Measurements from ENCODE around the gene CLBA1.

The CLBA1 gene

DNA sequence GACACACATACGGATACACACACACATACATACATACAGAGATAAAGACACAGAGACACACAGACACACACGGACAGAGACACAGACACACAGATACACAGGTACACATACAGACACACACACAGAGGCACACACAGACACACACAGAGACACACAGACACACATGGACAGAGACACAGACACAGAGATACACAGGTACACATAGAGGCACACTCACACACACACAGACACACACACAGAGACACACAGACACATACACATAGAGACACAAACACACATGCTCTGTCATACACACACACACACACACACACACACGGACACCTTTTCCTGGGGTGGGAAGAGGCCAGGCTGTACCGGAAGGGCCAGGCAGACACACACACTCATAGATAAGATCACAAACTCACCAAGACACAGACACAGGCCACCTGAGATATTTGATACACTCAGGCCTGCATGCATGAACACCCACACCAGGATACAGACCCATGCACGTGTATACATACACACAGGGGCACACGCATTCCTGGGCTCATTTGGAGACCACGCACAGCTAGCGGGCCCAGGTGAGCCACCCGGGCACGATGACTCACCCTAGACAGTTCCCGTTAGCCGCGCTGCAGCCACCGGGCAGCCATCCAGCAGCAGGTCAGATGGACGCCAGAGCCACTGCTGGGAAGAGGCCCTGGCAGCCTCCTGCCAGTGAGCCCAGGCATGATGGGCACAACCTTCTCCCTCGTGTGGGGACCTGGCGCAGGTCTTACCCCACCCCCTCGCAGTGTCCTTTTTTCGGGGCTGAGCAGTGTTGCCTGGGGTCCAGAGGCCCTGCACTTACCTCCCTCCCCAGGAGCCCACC lies 5.6 kb upstream of the CLBA1 start:
- DNase-seq (ENCODE audit: low read depth in 3 of 3): no peak

DNA sequence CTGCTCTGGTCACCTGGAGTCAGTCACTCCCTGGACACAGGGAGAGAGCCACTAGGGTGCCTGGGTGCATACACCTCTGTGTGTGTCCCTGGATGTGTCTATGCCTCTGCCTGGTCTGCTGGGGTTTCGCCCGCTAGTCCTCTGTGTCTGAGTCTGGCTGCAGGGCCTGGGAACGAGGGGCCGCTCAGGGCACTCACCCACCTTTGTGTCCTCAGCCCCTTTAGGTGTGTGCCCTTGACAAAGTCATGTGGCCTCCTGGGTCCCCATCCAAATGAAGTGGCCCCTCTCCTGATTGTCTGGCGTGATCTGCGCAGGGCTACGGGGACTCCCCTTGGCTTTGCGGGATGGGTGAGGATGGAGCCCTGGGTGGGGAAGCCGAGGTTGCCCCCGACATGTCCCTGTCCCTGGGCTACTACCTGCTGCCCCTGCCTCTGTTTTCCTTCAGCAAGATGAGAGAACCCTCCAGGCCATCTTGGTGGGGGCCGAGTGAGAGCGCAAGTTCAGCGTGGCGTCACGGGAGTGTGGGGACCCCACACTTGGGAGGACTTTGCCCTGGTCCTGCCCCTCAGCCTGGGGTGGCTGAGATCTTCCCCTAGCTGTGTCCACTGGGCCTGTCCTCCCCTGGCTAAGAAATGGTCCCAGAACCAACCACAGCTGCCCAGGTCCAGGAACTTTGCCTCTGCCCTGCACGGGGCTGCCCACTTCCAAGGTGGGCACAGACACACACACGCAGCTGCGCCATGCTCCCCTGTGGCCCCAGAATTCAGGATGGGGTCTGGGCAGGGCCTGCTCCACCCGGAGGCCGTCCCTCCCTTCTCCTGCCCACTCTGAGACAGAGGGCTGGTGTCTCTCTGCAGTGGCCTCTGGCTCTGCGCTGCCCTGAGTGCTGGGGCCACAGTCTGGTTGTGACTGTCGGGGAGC lies 4.7 kb upstream of the CLBA1 start:
- DNase-seq (ENCODE audit: low read depth in 3 of 3): no peak

DNA sequence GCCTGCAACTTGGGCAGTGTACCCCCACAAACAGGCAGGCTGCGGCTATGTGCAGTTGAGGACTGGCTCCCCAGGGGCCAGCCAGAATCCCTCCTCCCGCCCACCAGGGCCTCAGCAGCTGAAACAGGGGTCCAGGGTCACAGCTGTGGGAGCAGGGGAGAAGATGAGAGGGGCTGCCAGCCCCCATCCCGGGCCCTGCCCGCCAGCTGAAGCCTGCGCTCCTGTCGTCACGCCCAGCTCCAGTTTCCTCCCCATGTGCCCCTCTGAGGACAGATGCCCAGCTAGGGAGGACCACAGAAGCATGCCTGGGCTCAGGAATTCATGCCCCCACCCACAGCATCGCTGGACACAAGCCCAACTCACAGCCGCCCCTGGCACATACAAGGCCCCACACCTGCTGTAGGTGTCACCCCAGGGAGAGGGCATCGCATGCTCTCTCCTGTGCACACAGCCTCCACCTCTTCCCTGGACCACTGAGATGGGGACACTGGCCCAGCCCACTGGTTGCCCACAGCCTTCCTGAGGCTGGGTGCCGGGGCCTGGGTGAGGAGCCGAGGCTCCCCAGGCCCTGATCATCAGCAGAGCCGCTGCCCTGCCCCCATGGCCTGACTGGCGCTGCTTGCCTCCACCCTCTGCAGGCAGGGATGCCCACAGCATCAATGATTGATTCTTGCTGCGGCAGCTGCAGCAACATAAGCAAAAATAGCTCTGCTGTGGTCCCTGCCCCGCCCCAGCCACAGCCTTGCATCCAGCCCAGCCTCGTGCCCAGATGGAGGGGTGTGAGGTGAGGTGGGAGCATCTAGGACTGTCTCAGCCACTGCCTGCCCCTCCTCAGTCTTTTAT lies 3.7 kb upstream of the CLBA1 start:
- DNase-seq (ENCODE audit: low read depth in 3 of 3): no peak

DNA sequence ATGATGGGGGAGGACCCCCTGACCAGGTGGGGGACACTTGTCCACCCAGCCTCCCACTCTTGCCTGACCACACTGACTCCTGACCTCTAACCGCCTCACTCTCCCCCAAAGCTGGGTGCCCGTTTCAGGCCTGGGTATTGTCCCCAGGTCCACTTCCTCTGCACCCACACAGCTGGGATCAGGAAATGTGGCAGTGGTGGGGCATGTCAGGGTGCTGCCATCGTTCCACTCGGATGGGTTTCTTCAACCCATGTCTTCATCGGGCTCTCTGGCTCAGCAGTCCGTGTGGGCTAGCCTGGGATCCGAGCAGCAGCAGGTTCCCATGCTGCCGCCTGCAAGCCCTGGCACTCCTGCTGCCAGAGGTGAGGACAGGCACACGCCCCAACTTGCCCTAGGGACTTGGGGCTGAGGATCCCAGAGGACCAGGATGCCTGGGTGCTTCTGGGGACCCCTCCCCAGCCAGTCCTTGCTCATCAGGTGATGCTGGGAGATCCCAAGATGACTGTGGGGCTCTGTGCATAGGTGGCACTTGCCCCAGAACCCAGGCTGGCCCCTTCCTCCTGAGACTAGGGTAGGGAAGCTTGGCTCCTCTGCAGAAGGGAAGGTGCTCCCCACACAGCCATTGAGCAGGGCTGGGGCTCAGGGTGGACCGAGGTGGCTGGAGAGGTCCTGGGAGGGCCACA lies 2.9 kb upstream of the CLBA1 start:
- no peak for DNase-seq (ENCODE audit: low read depth in 3 of 3)

DNA sequence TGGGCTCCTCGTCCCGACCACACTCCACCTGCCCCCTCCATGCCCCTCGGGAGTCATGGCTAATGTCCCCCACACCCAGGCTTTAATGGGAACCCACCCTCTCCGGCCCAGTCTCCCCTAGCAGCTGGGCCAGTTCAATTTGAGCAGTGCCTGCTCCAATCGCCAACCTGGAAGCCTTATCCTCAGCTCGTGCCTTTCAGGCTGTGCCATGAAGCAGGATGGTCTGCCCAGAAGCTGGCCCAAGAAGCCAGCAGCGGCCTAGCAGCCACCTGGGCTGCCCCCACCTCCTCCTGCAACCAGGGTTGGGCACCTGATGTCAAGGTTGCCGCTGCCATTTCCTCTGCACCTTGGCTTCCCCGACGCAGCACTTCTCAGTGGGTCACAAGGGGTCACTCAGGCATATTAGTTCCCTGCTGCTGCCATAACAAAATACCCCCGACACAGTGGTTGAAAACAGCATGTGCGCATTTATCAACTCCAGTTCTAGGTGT lies 2.3 kb upstream of the CLBA1 start:
- DNase-seq (ENCODE audit: low read depth in 3 of 3): no peak

DNA sequence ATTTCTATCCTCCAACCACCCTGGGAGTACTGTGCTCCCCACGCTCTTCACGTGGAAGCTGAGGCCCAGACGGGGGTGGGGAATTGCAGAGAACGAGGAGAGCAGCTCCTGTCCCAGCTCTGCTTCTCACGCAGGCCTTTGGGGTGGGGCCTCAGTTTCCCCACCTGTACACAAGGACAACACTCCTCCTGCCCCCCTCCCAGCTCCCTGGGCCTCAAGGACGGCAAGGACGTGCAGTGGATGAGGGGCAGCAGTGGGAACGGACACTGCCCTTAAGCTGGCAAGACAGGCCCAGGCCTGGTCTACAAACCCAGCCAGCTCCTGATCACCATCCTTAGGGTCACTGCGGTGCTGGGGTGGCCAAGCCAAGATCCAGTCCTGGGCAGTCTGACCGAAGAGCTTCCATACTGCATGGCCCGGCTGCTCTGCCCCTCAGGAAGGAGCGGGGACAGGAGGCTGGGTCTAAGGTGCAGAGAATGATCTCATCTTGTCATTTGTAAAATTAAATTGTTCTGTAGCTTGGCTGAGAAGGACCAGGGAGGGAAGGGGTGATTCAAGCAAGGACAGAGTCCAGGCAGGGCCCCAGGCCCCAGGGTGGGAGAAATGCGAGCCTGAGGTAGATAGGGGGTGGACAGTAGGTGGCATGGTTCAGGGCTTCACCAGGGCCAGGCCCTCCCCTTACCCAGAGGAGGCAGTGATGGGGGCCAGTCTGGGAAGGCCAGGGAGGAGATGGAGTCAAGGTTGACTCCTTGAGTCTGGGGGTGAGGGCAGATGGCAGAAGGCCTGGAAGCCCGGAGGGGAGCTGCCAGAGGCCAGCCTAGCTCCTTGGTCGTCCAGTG lies 1.3 kb upstream of the CLBA1 start:
- no peak for DNase-seq (ENCODE audit: low read depth in 3 of 3)

DNA sequence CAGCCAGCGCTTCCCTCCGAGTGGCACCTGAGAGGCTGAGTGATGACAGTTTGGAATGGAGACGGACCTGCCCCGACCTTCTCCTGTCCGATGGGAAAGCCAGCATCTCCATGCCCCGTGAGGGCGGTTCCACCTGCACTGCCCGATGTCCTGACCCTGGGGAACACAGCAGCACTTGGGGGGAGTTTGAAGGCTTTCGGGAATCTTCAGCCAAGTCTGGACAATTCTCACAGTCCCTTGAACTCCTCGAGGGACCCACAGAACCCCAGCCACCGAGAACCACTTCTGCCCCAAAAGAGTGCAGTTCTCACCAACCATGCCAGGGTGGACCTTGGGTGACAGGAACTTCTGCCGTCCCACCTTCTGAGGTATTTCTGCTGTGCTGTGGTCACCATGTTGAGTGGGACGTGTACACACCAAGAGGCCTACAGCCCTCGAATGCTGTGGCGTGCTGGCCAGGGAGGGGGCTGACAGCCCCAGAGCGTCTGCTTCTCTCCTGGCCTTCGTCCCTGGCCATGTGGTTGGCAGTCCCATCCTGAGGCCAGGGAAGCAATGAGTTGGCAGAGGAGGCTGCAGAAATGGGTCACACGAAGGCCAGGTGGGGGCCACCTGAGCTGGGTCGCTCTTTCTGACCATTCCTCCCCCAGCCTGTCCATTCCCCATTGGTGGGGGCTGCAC lies 1.0 kb downstream of the CLBA1 start:
- DNase-seq (ENCODE audit: low read depth in 3 of 3): no peak

DNA sequence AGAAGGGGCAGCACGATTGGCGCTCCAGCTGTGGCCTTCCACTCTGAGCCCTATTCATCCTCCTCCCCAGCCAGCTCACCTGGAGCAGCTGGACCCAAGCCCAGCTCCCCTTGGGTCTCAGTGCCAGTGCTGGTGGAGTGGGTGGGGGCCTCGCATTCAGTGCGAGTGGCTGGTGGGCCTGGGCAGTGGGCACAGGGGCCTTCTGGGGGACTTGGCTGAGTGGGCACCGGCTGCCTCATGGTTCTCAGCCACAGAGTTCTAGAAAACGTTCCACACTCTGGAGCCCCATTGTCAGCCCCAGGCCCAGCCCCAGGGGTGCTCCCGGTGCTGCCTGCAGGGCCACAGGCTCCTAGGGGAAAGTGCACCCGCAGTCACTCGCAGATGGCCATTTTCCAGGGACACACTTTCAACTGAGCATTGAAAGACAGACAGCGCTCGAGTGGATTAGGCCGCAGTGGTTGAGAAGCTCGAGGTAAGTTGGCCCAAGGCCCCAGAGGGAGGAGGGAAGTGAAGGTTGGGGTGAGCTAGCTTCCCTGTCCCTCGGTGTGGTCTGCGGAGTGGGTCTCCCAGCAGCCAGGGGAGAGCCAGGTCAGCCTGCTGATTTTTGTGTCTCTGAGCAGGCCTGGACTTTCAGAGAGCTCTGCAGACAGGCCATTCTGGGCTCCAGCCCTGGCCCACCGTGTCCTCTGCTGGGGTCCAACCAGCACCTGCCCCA lies 3.8 kb downstream of the CLBA1 start:
- DNase-seq (ENCODE audit: low read depth in 3 of 3): no peak

DNA sequence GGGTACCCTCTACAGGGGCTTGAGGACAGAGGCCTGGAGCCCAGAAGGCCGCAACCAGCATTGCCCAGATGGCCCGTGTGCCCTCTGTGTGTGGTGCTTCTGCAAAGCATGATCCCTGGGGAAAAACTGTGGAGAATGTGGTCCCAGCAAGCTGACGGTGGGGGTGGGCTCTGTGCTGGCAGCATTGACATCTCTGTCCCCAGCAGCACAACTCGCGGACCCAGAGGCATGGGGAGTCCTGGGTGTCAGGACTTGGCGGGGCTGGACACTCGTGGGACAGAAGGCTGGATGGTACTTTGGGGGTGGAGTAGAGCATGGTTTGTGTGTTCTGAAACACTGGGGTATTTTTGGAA lies 4.3 kb downstream of the CLBA1 start:
- no peak for DNase-seq (ENCODE audit: low read depth in 3 of 3)

DNA sequence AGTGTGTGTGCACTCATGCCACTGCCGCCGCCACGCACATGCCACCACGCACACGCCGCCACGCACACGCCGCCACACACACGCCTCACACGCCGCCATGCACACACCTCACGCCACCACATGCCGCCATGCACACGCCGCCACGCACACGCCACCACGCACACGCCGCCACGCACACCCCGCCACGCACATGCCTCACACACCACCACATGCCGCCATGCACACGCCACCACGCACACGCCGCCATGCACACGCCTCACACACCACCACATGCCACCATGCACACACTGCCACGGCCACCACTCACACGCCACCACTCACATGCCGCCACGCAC lies 6.3 kb downstream of the CLBA1 start:
- DNase-seq (ENCODE audit: low read depth in 3 of 3): no peak

DNA sequence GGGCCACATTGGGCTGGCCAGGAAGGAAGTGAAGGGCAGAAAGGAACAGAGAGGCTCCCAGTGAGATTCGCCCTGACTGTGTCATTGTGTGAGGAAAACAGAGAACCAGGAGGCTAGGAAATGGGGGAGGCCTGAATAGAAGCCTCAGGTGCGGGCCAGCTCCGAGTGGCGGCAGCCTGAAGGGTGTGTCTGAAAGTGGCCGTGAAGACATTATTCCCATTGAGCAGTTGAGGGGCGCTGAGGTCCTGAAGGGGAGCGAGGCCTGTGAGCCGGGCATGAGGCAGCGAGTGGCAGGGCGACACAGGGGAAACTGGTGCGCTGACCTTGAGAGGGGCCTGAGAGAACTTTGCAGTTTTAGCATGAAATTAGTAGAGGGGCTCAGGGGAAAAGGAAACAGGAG lies 6.9 kb downstream of the CLBA1 start:
- DNase-seq (ENCODE audit: low read depth in 3 of 3): no peak

DNA sequence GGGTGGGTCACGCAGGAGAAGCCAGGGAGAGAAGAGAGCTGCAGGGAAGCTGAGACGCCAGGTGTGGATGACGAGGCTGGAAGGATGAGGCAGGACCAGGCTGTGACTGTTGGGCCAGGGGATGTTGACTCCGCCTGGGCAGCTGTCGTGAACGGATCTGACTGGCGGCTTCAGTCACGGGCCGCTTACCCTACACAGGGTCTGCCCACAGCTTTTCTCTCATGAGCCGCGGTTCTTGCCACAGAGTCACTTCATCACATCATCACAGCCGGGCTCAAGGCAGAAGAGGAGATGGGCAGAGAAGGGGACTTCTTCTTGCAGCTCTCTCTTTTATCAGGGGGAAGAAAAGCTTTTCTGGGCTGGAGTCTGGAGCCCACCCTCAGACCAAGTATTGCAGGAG lies 7.7 kb downstream of the CLBA1 start:
- DNase-seq (ENCODE audit: low read depth in 3 of 3): no peak

DNA sequence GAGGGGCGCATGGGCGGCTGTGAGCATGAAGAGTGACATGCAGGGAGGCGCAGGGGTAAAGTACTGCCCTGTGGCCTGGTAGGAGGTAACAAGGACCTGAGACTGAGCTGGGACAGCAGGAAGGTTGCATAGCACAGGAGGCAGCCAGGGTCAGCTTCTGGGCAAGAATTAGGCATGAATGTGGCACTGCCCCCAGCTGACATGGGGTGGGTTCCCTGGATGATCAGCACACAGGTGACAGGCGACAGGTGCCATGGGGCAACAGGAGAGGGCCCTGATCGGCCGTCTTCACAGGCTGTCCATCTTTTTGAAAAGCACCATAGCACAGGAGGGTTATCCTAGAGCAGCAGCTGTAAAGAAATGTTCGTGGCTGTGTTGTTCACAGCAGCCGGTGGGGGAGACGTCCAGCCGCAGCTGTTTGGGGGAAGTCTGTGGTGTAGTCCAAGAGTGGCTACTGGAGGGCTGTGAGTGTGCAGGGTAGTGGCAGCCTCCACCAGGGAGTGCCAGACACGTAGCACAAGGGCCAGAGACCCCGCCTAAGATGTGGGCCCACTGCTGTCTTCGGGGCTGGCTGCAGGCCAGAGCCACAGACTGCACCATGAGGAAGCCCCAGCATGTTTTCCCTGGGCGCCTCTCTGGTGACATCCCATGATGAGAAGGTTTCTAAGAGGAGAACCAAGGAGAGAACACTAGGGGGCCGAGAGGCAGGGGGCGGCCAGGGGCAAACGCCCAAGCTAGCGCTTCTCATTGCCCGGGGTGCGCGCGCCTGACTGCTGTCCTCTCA lies 8.4 kb downstream of the CLBA1 start:
- no peak for DNase-seq (ENCODE audit: low read depth in 3 of 3)

DNA sequence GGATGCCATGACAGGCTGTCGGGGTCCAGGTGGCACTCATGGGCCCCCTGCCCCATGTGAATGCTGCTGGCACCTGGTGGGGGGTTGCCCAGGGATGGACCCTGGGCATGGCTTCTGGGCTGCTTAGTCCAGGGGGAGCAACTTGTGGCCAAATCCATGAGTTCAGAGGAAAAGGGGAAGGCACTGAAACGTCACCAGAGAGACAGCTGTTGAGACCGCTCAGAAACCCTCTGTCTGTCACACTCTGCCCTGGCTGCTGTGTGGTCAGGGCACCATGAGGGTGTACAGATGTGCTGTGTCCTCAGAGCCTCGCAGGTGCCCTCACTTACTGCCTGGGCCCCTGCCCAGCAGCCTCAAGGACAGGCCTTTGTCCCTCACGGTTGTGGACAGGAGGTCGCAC lies 9.4 kb downstream of the CLBA1 start:
- no peak for DNase-seq (ENCODE audit: low read depth in 3 of 3)

DNA sequence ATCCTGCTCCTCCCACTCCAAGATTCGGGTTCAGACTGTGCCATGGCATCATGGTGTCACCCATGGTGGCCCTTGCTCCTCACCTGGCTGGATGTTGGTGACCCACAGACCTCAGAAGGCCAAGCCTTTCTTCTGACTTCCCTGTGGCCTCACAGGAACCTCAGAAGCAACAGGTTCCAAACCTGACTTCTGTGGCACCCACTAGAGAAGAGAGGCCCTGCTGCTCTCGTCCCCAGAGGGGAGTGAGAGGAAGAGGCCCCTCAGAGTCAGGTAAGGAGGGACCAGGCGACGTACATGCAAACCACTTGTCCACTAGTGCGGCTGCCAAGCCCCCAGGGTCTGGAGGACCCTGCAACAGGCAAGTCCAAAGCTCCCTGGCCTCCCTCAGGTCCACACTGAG lies 10.4 kb downstream of the CLBA1 start:
- DNase-seq (ENCODE audit: low read depth in 3 of 3): no peak

DNA sequence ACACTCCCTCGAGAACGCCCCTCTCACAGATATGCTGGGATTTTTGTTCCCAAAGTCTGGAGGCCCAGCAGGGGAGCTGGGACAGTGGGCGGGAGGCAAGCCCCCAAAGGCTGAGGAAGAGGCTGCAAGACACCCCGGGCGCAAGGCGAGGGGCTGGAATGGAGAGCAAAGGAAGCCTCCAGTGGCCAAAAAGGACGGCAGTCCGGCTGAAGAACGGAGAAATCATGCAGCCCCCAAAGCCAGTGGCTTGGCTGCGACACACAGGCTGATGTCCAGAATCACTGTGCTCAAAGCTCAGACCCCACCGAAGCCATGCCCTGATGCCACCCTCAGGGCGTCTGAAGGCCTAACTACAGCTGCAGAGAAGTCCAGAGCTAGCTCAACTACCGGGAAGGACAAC lies 10.9 kb downstream of the CLBA1 start:
- no peak for DNase-seq (ENCODE audit: low read depth in 3 of 3)

DNA sequence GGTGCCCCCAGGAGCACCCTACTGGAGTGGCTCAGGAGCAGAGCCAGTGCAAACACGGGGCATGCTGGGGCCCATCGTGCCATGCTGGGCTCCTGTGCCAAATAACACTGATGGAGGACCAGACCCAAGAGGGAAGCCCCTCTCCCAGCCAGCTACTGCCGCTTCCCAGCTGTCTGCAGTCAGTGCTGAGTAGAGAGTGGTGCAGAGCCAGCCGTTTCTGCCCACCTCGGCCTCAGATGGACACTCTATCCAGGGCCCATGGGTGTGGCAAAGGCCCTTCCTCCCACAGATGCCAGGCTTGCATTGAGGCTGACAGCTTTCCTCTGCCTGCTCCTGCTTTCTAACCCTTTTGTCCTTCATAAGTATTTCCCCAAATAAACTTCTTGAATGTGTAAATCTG lies 13.2 kb downstream of the CLBA1 start:
- DNase-seq (ENCODE audit: low read depth in 3 of 3): no peak

DNA sequence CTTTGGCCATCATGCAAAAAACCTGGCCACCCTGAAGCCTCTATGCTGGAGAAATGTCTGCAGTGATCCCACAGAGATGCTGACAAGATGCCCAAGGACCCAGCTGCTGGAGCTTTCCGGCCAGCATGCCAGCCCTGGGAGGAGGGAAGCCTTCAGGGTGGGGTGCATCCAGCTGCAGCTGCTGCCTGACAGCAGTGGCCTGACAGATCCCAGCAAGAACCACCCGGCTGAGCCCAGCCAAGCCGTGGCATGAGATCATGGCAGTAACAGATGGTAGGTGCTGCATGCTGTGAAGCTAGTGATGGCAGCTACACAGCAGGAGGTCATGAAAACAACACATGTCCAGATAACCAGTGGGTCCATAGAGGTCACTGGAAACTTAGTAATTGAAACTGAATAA lies 13.8 kb downstream of the CLBA1 start:
- DNase-seq (ENCODE audit: low read depth in 3 of 3): no peak

Data from stimulated activated CD4-positive, alpha-beta T cell treated with anti-CD3 and anti-CD28 coated beads, TNF-alpha, amount 100 ng/mL, for 48 hours (primary cell).